GM12878 (cell line): Measurements from ENCODE around the gene NXPE4. TPM values are rescaled to one million over a fixed set of nuclear protein-coding genes. Genes with fewer than 3 reads are reported as not detected.

Source experiments
- BCL11A ChIP-seq: IDR thresholded peaks from 2 replicates; pipeline ENCODE4 v1.6.1; 2011; ENCODE audit warnings: low read depth, low read length
- BRCA1 ChIP-seq: IDR thresholded peaks from 2 replicates; pipeline ENCODE4 v1.6.1; 2011; ENCODE audit warnings: low read depth, low read length, improper control_type of control experiment
- CBX3 ChIP-seq: fragments of 200-600 bp; sonication (generic); IDR thresholded peaks from 2 replicates; pipeline ENCODE4 v1.6.1; 2016; ENCODE audit warnings: low read depth, borderline replicate concordance
- CHD1 ChIP-seq: IDR thresholded peaks from 2 replicates; pipeline ENCODE4 v1.6.1; 2012; ENCODE audit warnings: low read depth, low read length, improper control_type of control experiment
- FOS ChIP-seq: IDR thresholded peaks from 3 replicates; pipeline ENCODE4 v1.6.1; 2011; ENCODE audit warnings: borderline replicate concordance; ENCODE audit not compliant: insufficient read length; ENCODE audit errors: extremely low read depth
- GABPA ChIP-seq: IDR thresholded peaks from 2 replicates; pipeline ENCODE4 v1.6.1; 2014; ENCODE audit warnings: antibody characterized with exemption, low read depth, mild to moderate bottlenecking, inconsistent platforms
- IRF4 ChIP-seq: IDR thresholded peaks from 2 replicates; pipeline ENCODE4 v1.6.1; 2011; ENCODE audit warnings: low read depth, low read length
- MEF2A ChIP-seq: IDR thresholded peaks from 2 replicates; pipeline ENCODE4 v1.6.1; 2011; ENCODE audit warnings: low read depth, mild to moderate bottlenecking, low read length, moderate library complexity; ENCODE audit not compliant: insufficient read depth
- MTA2 ChIP-seq: fragments of 450-650 bp; IDR thresholded peaks from 2 replicates; pipeline ENCODE4 v1.6.1; 2016; ENCODE audit warnings: low read depth, mild to moderate bottlenecking, moderate library complexity
- MYC ChIP-seq: IDR thresholded peaks from 2 replicates; pipeline ENCODE4 v1.6.1; 2011; ENCODE audit warnings: mild to moderate bottlenecking, low read length, moderate library complexity, inconsistent platforms; ENCODE audit not compliant: insufficient read depth, insufficient replicate concordance, insufficient read length, severe bottlenecking
- RAD21 ChIP-seq: IDR thresholded peaks from 2 replicates; pipeline ENCODE4 v1.6.1; 2011; ENCODE audit warnings: mild to moderate bottlenecking, low read depth, low read length, moderate library complexity; ENCODE audit not compliant: insufficient read depth
- RCOR1 ChIP-seq: conservative IDR thresholded peaks from 2 replicates; pipeline ENCODE4 v1.6.1; 2012; ENCODE audit warnings: low read depth, low read length, improper control_type of control experiment
- STAT1 ChIP-seq: fragments of 450-650 bp; conservative IDR thresholded peaks from 2 replicates; pipeline ENCODE4 v1.6.1; 2014; ENCODE audit warnings: antibody characterized with exemption, mild to moderate bottlenecking
- polyA plus RNA-seq, 11 experiments: library from polyadenylated mRNA; depleted of rRNA in 4 of 11; unstranded in 6 of 11; stranded (reverse) in 5 of 11; fragments of >200 nt; fragmentation: Nextera tagmentation in 4 of 11; fragmentation: Illumina TruSeq in 1 of 11; extraction: Ambion mirVana in 4 of 11; extraction: Trizol in 1 of 11; gene quantifications; 1 replicate in 1 of 11; 2 replicates in 10 of 11; pipeline versions ENCODE4 v1.2.1 to v1.2.3, GENCODE V29; 2011 to 2016; ENCODE audit warnings: inconsistent platforms in 2 of 11, missing spikeins in 2 of 11, low read depth in 1 of 11
- total RNA-seq, 4 experiments: library from RNA; depleted of rRNA in 3 of 4; stranded (reverse); fragments of >200 nt in 3 of 4; fragmentation: Illumina TruSeq in 1 of 4; extraction: Trizol in 1 of 4; gene quantifications; 2 replicates each; pipeline versions ENCODE4 v1.2.1 to v1.2.3, GENCODE V29; 2013 to 2021
- TF ChIP-seq, protein P1 (sequence below): fragments of 450-650 bp; IDR thresholded peaks from 2 replicates; pipeline ENCODE4 v1.6.1; 2017; ENCODE audit warnings: mild to moderate bottlenecking, low read depth, inconsistent platforms; ENCODE audit not compliant: poor library complexity, severe bottlenecking
- TF ChIP-seq, protein P2 (sequence below): fragments of 450-650 bp; IDR thresholded peaks from 2 replicates; pipeline ENCODE4 v1.6.1; 2016; ENCODE audit warnings: mild to moderate bottlenecking, moderate library complexity, borderline replicate concordance
- TF ChIP-seq, protein P3 (sequence below): IDR thresholded peaks from 2 replicates; pipeline ENCODE4 v1.6.1; 2011; ENCODE audit warnings: mild to moderate bottlenecking, low read depth, low read length, moderate library complexity; ENCODE audit not compliant: insufficient replicate concordance
- TF ChIP-seq, protein P4 (sequence below): fragments of 450-650 bp; formaldehyde crosslinking; IDR thresholded peaks from 2 replicates; pipeline ENCODE4 v1.5.0; 2022; ENCODE audit warnings: mild to moderate bottlenecking, missing genetic modification characterization
- TF ChIP-seq, protein P5 (sequence below): IDR thresholded peaks from 2 replicates; pipeline ENCODE4 v1.6.1; 2012; ENCODE audit warnings: low read depth, low read length, improper control_type of control experiment

NXPE4 gene
- total and polyA plus RNA-seq, 10 of the 15 experiments (the other 5 are each of a cell fraction or from before 2014, with no cell fraction given) = not detected

DNA sequence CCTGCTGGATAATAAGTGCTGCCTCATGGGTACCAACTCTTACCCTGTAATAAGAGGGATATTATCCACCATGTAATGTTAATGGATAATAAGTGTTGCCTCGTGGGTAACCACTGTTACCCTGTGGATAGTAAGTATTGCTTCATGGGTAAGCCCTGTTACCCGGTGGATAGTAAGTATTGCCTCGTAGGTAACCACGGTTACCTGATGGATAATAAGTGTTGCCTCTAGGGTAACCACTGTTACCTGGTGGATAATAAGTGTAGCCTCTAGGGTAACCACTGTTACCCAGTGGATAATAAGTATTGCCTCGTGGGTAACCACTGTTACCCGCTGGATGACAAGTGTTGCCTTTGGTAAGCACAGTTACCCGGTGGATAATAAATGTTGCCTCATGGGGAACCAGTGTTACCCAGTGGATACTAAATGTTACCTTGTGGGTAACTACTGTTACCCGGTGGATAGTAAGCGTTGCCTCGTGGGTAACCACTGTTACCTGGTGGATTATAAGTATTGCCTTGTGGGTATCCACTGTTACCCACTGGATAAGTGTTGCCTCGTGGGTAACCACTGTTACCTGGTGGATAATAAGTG is 18.6 kb upstream of the NXPE4 start (continued):
- TF ChIP-seq, protein P1, sequence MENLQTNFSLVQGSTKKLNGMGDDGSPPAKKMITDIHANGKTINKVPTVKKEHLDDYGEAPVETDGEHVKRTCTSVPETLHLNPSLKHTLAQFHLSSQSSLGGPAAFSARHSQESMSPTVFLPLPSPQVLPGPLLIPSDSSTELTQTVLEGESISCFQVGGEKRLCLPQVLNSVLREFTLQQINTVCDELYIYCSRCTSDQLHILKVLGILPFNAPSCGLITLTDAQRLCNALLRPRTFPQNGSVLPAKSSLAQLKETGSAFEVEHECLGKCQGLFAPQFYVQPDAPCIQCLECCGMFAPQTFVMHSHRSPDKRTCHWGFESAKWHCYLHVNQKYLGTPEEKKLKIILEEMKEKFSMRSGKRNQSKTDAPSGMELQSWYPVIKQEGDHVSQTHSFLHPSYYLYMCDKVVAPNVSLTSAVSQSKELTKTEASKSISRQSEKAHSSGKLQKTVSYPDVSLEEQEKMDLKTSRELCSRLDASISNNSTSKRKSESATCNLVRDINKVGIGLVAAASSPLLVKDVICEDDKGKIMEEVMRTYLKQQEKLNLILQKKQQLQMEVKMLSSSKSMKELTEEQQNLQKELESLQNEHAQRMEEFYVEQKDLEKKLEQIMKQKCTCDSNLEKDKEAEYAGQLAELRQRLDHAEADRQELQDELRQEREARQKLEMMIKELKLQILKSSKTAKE = no peak
- TF ChIP-seq MEF2A = no peak
- TF ChIP-seq, protein P2, sequence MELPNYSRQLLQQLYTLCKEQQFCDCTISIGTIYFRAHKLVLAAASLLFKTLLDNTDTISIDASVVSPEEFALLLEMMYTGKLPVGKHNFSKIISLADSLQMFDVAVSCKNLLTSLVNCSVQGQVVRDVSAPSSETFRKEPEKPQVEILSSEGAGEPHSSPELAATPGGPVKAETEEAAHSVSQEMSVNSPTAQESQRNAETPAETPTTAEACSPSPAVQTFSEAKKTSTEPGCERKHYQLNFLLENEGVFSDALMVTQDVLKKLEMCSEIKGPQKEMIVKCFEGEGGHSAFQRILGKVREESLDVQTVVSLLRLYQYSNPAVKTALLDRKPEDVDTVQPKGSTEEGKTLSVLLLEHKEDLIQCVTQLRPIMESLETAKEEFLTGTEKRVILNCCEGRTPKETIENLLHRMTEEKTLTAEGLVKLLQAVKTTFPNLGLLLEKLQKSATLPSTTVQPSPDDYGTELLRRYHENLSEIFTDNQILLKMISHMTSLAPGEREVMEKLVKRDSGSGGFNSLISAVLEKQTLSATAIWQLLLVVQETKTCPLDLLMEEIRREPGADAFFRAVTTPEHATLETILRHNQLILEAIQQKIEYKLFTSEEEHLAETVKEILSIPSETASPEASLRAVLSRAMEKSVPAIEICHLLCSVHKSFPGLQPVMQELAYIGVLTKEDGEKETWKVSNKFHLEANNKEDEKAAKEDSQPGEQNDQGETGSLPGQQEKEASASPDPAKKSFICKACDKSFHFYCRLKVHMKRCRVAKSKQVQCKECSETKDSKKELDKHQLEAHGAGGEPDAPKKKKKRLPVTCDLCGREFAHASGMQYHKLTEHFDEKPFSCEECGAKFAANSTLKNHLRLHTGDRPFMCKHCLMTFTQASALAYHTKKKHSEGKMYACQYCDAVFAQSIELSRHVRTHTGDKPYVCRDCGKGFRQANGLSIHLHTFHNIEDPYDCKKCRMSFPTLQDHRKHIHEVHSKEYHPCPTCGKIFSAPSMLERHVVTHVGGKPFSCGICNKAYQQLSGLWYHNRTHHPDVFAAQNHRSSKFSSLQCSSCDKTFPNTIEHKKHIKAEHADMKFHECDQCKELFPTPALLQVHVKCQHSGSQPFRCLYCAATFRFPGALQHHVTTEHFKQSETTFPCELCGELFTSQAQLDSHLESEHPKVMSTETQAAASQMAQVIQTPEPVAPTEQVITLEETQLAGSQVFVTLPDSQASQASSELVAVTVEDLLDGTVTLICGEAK = no peak
- TF ChIP-seq RAD21 = no peak
- no peak for TF ChIP-seq RCOR1
- TF ChIP-seq BRCA1 = no peak
- no peak for TF ChIP-seq CBX3
- no peak for TF ChIP-seq IRF4
- no peak for TF ChIP-seq FOS
- TF ChIP-seq CHD1 = no peak
- TF ChIP-seq, protein P3, sequence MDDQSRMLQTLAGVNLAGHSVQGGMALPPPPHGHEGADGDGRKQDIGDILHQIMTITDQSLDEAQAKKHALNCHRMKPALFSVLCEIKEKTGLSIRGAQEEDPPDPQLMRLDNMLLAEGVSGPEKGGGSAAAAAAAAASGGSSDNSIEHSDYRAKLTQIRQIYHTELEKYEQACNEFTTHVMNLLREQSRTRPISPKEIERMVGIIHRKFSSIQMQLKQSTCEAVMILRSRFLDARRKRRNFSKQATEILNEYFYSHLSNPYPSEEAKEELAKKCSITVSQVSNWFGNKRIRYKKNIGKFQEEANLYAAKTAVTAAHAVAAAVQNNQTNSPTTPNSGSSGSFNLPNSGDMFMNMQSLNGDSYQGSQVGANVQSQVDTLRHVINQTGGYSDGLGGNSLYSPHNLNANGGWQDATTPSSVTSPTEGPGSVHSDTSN = no peak
- no peak for TF ChIP-seq BCL11A
- TF ChIP-seq MTA2 = no peak
- TF ChIP-seq STAT1 = no peak
- TF ChIP-seq, protein P4, sequence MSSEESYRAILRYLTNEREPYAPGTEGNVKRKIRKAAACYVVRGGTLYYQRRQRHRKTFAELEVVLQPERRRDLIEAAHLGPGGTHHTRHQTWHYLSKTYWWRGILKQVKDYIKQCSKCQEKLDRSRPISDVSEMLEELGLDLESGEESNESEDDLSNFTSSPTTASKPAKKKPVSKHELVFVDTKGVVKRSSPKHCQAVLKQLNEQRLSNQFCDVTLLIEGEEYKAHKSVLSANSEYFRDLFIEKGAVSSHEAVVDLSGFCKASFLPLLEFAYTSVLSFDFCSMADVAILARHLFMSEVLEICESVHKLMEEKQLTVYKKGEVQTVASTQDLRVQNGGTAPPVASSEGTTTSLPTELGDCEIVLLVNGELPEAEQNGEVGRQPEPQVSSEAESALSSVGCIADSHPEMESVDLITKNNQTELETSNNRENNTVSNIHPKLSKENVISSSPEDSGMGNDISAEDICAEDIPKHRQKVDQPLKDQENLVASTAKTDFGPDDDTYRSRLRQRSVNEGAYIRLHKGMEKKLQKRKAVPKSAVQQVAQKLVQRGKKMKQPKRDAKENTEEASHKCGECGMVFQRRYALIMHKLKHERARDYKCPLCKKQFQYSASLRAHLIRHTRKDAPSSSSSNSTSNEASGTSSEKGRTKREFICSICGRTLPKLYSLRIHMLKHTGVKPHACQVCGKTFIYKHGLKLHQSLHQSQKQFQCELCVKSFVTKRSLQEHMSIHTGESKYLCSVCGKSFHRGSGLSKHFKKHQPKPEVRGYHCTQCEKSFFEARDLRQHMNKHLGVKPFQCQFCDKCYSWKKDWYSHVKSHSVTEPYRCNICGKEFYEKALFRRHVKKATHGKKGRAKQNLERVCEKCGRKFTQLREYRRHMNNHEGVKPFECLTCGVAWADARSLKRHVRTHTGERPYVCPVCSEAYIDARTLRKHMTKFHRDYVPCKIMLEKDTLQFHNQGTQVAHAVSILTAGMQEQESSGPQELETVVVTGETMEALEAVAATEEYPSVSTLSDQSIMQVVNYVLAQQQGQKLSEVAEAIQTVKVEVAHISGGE (CRISPR knock-in tag) = no peak
- TF ChIP-seq, protein P5, sequence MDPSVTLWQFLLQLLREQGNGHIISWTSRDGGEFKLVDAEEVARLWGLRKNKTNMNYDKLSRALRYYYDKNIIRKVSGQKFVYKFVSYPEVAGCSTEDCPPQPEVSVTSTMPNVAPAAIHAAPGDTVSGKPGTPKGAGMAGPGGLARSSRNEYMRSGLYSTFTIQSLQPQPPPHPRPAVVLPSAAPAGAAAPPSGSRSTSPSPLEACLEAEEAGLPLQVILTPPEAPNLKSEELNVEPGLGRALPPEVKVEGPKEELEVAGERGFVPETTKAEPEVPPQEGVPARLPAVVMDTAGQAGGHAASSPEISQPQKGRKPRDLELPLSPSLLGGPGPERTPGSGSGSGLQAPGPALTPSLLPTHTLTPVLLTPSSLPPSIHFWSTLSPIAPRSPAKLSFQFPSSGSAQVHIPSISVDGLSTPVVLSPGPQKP = no peak
- TF ChIP-seq GABPA = 0 out of 2 replicates have a peak, but pooled peaks have one; percentile 19
- TF ChIP-seq MYC = no peak
